ENCODE data around the gene BTBD9.

- TF ChIP-seq CTCF (conservative IDR thresholded peaks at IDR 0.05) (no peak), EZH2 (IDR thresholded peaks at IDR 0.05; ENCODE audit: low read depth) (no peak)
Observed at GRCh38 chr6:38127284-38127683, 512.4 kb downstream of the BTBD9 start.

All from PC-9 (cell line).